BLaER1 treated with 17β-estradiol and CSF1 and Interleukin-3, amounts not matched to agents 10 nM and 100 nM (cell line): ENCODE results near the gene PRPH.

Source experiments
- H3K27ac ChIP-seq, 11 experiments: shearing (Covaris generic); formaldehyde crosslinking; 2 replicates each; pipeline ENCODE4 v1.8.1; 2022
- H3K27me3 ChIP-seq, 11 experiments: shearing (Covaris generic); formaldehyde crosslinking; 2 replicates each; pipeline ENCODE4 v1.8.1; 2022
- H3K36me3 ChIP-seq, 11 experiments: shearing (Covaris generic); formaldehyde crosslinking; 2 replicates each; pipeline ENCODE4 v1.8.1; 2022
- H3K4me1 ChIP-seq, 10 experiments: shearing (Covaris generic); formaldehyde crosslinking; 2 replicates each; pipeline ENCODE4 v1.8.1; 2022
- H3K4me2 ChIP-seq, 11 experiments: shearing (Covaris generic); formaldehyde crosslinking; 2 replicates each; pipeline ENCODE4 v1.8.1; 2022
- H3K4me3 ChIP-seq, 10 experiments: shearing (Covaris generic); formaldehyde crosslinking; 2 replicates each; pipeline ENCODE4 v1.8.1; 2022
- H3K9ac ChIP-seq, 11 experiments: shearing (Covaris generic); formaldehyde crosslinking; 2 replicates each; pipeline ENCODE4 v1.8.1; 2022
- H3K9me3 ChIP-seq, 11 experiments: shearing (Covaris generic); formaldehyde crosslinking; replicated peaks in 1 of 11; 2 replicates each; pipeline ENCODE4 v1.8.1; 2022
- H4K20me1 ChIP-seq, 11 experiments: shearing (Covaris generic); formaldehyde crosslinking; 2 replicates each; pipeline ENCODE4 v1.8.1; 2022
- Cebpa-rat ChIP-seq, 11 experiments: shearing (Covaris generic); IDR thresholded peaks; 2 replicates each; pipeline ENCODE4 v1.8.1; 2022

The PRPH gene

DNA sequence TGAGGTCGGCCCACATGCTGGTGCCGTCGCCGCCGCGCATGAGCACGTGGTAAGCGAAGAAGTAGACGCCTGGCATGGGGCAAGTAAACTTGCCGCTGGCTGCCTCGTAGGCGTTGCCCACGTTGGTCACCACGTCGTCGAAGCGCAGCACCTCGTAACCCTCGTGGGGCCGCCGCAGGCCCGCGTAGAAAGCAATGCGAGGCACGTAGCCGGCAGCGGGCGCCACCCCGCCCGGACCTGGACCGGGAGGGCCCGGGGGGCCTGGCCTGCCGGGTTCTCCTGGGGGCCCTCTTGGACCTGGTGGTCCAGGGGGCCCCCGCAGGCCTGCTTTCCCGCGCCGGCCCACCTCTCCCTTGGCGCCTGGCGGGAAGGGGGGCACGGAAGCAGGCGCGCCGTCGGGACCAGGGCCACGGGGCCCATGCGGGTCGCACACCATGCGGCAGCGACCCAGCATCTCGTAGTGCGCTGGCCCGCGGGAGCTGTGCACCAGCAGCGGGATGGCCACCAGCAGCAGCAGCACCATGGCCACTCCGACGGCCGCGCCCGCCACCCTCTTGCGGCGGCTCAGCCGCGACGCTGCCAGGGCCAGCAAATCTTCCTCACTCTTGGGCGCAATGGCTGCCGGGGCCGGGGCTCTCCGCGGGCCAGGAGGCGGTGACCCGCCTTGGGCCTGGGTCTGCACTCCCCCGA, 41.2 kb downstream of the PRPH start:
- H3K9me3 ChIP-seq, result no peaks in the 10 kb centered on the region
- TF ChIP-seq Cebpa-rat (IDR thresholded peaks at IDR 0.05), result no peak
- H4K20me1 ChIP-seq, result peaks cover 0 to 79% (median 40%) of the 10 kb centered on the region in 11 experiments; a peak in 17 of 22 replicates
- peaks cover 100% of the 10 kb centered on the region in 11 experiments for H3K27me3 ChIP-seq
- no peak overlapping the region; a peak in 1 of 22 replicates for H3K9ac ChIP-seq
- peaks cover 0 to 11% (median 5%) of the 10 kb centered on the region in 11 experiments; a peak in 13 of 22 replicates for H3K36me3 ChIP-seq
- H3K4me3 ChIP-seq, result peak overlapping the region in 8 of 10 experiments; percentile 9 to 66 (median 48); a peak in 9 of 20 replicates
- no peak overlapping the region for H3K27ac ChIP-seq
- H3K4me2 ChIP-seq, result peak overlapping the region in 9 of 11 experiments; percentile 76 to 97 (median 83); a peak in 10 of 22 replicates
- peaks cover 4 to 20% (median 11%) of the 10 kb centered on the region in 10 experiments; a peak in 14 of 20 replicates for H3K4me1 ChIP-seq

GRCh38 chr12:49336645-49337584, 42.0 kb downstream of the PRPH start, which contains the start of gene C1QL4:
TSS of gene C1QL4 (minus strand) at chr12:49337188. CDS start at chr12:49336477, 711 bp downstream.
- Histone ChIP-seq H4K20me1 (peaks cover 0 to 79% (median 40%) of the 10 kb centered on the region in 11 experiments; a peak in 17 of 22 replicates), H3K4me3 (peak within 1 kb of the TSS; percentile 9 to 66 (median 45); a peak in 15 of 20 replicates), H3K36me3 (peaks cover 0 to 3% (median 0%) of the 10 kb centered on the region in 11 experiments; a peak in 1 of 22 replicates), H3K27me3 (peaks cover 100% of the 10 kb centered on the region in 11 experiments), H3K27ac (no peak within 1 kb of the TSS), H3K9ac (peak within 1 kb of the TSS in 2 of 11 experiments; percentile 13 to 46; a peak in 2 of 22 replicates), H3K4me2 (peak within 1 kb of the TSS; percentile 72 to 97 (median 82)), H3K9me3 (no peaks in the 10 kb centered on the region), H3K4me1 (peaks cover 4 to 21% (median 12%) of the 10 kb centered on the region in 10 experiments; a peak in 14 of 20 replicates)
- no peak for TF ChIP-seq Cebpa-rat (IDR thresholded peaks at IDR 0.05)

DNA sequence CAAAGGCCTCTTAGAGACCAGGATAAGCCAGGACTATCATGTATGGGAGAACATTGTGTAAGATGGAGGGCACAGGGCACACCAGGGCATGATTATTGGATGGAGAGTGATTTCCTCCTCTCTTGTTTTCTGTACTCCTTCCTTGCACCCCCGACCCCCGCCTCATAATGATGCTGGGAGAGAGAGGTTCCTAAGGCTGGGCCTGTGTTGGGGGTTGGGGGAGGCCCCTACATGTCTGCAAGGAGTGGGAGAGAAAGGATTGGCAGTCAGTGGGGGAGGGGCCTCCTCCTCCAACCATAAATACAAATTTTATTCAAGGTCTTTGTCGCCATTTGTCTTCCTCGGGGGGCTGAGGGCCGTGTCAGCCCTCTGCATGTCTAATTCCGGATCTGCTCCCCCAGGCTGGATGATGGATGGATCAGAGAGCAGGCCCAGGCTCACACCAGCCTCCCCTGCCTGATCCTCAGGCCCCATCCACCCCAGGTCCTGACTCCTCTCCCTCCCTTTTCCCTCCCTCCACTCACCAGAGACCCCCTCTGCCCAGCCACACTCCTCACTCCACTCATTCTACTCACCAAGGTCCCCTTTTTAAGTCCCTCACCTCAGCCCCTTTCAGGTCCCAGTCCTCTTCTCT, 44.0 kb downstream of the PRPH start:
- Histone ChIP-seq H3K36me3 (no peaks in the 10 kb centered on the region), H3K27ac (no peak overlapping the region), H4K20me1 (peaks cover 0 to 85% (median 52%) of the 10 kb centered on the region in 11 experiments; a peak in 19 of 22 replicates), H3K4me3 (no peak overlapping the region), H3K27me3 (peaks cover 100% of the 10 kb centered on the region in 11 experiments), H3K9ac (no peak overlapping the region), H3K9me3 (no peaks in the 10 kb centered on the region), H3K4me1 (peaks cover 24 to 37% (median 30%) of the 10 kb centered on the region in 10 experiments), H3K4me2 (no peak overlapping the region)
- TF ChIP-seq Cebpa-rat (IDR thresholded peaks at IDR 0.05), result no peak

GRCh38 chr12:49339464-49339861, 44.5 kb downstream of the PRPH start:
- Histone ChIP-seq H3K4me1 (peaks cover 25 to 39% (median 35%) of the 10 kb centered on the region in 10 experiments), H3K27me3 (peaks cover 100% of the 10 kb centered on the region in 11 experiments), H3K27ac (no peak overlapping the region), H3K9ac (no peak overlapping the region), H3K4me2 (no peak overlapping the region), H3K36me3 (no peaks in the 10 kb centered on the region), H4K20me1 (peaks cover 0 to 85% (median 57%) of the 10 kb centered on the region in 11 experiments; a peak in 19 of 22 replicates), H3K9me3 (no peaks in the 10 kb centered on the region), H3K4me3 (no peak overlapping the region)
- no peak for TF ChIP-seq Cebpa-rat (IDR thresholded peaks at IDR 0.05)

- H4K20me1 ChIP-seq, result peaks cover 0 to 87% (median 55%) of the 10 kb centered on the region in 11 experiments; a peak in 19 of 22 replicates
- peaks cover 100% of the 10 kb centered on the region in 11 experiments for H3K27me3 ChIP-seq
- H3K9me3 ChIP-seq, result no peaks in the 10 kb centered on the region
- H3K9ac ChIP-seq, result no peak overlapping the region
- H3K4me2 ChIP-seq, result no peak overlapping the region
- no peak overlapping the region for H3K27ac ChIP-seq
- no peaks in the 10 kb centered on the region for H3K36me3 ChIP-seq
- H3K4me3 ChIP-seq, result no peak overlapping the region
- TF ChIP-seq Cebpa-rat (IDR thresholded peaks at IDR 0.05), result no peak
- H3K4me1 ChIP-seq, result peaks cover 25 to 45% (median 40%) of the 10 kb centered on the region in 10 experiments
Observed at GRCh38 chr12:49340095-49340870, 45.3 kb downstream of the PRPH start.

- no peak overlapping the region for H3K9ac ChIP-seq
- H3K4me2 ChIP-seq, result no peak overlapping the region
- peaks cover 0 to 90% (median 54%) of the 10 kb centered on the region in 11 experiments; a peak in 19 of 22 replicates for H4K20me1 ChIP-seq
- H3K36me3 ChIP-seq, result no peaks in the 10 kb centered on the region
- no peak overlapping the region for H3K4me3 ChIP-seq
- H3K9me3 ChIP-seq, result no peaks in the 10 kb centered on the region
- H3K27ac ChIP-seq, result no peak overlapping the region
- H3K27me3 ChIP-seq, result peaks cover 99 to 100% (median 100%) of the 10 kb centered on the region in 11 experiments
- no peak for TF ChIP-seq Cebpa-rat (IDR thresholded peaks at IDR 0.05)
- peaks cover 32 to 53% (median 48%) of the 10 kb centered on the region in 10 experiments for H3K4me1 ChIP-seq
Observed at GRCh38 chr12:49340971-49341776, 46.2 kb downstream of the PRPH start.

DNA sequence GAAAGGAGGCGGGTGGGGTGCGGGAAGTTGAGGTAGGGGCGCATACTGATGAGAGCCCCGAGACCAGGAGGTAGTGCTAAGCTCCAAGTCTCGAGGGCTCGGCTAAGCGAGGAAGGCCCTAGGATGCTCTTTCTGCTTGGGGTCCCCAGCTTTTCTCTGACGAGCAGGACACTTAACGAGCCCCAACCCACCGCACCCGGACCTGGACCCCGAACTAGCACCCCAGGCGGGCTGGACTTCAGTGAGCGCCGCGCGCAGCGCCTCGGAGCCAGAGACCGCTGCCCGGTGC, 46.8 kb downstream of the PRPH start:
- H3K4me2 ChIP-seq, result peak overlapping the region in 9 of 11 experiments; percentile 54 to 93 (median 83); a peak in 14 of 22 replicates
- H3K36me3 ChIP-seq, result no peaks in the 10 kb centered on the region
- no peak overlapping the region for H3K27ac ChIP-seq
- H3K4me3 ChIP-seq, result peak overlapping the region in 8 of 10 experiments; percentile 24 to 66 (median 52); a peak in 10 of 20 replicates
- peaks cover 99 to 100% (median 100%) of the 10 kb centered on the region in 11 experiments for H3K27me3 ChIP-seq
- no peak for TF ChIP-seq Cebpa-rat (IDR thresholded peaks at IDR 0.05)
- H3K9ac ChIP-seq, result no peak overlapping the region
- H3K4me1 ChIP-seq, result peaks cover 32 to 55% (median 49%) of the 10 kb centered on the region in 10 experiments
- peaks cover 0 to 90% (median 53%) of the 10 kb centered on the region in 11 experiments; a peak in 19 of 22 replicates for H4K20me1 ChIP-seq
- H3K9me3 ChIP-seq, result no peaks in the 10 kb centered on the region
